RKO (cell line): Measurements from ENCODE around the gene SSC4D.
"Not testable (repeated sequence)": the region's sequence is repeated elsewhere in the genome, so short reads cannot be mapped to it uniquely, and the experiment has no call there.

Experiments used
- DNase-seq: peaks from one replicate; pipeline ENCODE4 v3.0.0-alpha.2; 2016; ENCODE audit warnings: low spot score

Gene SSC4D

GRCh38 chr7:76421097-76421496 is 11.6 kb upstream of the SSC4D start:
- peak; percentile 95 for DNase-seq

GRCh38 chr7:76417654-76418310 is 8.3 kb upstream of the SSC4D start:
- not testable (repeated sequence) for DNase-seq

GRCh38 chr7:76412249-76412648 is 2.8 kb upstream of the SSC4D start:
- no peak for DNase-seq

GRCh38 chr7:76411626-76412025 is 2.1 kb upstream of the SSC4D start:
- DNase-seq, result no peak

GRCh38 chr7:76408121-76408560 is 1.4 kb downstream of the SSC4D start:
- no peak for DNase-seq

- DNase-seq, result no peak
Observed at GRCh38 chr7:76407718-76408117, 1.8 kb downstream of the SSC4D start.

- no peak for DNase-seq
Observed at GRCh38 chr7:76405738-76406137, 3.8 kb downstream of the SSC4D start.

GRCh38 chr7:76403780-76404494 is 5.6 kb downstream of the SSC4D start:
- DNase-seq, result no peak

- not testable (repeated sequence) for DNase-seq
Observed at GRCh38 chr7:76403097-76403496, 6.4 kb downstream of the SSC4D start.

- no peak for DNase-seq
Observed at GRCh38 chr7:76400248-76400647, 9.2 kb downstream of the SSC4D start.

- DNase-seq, result peak; percentile 79
Observed at GRCh38 chr7:76397409-76398183, 11.9 kb downstream of the SSC4D start.

- DNase-seq, result no peak
Observed at GRCh38 chr7:76396864-76397263, 12.6 kb downstream of the SSC4D start.

GRCh38 chr7:76395965-76396726 is 13.4 kb downstream of the SSC4D start:
- no peak for DNase-seq

GRCh38 chr7:76395605-76395964 is 13.9 kb downstream of the SSC4D start:
- DNase-seq, result not testable (repeated sequence)

GRCh38 chr7:76394957-76395356 is 14.5 kb downstream of the SSC4D start:
- no peak for DNase-seq

- peak; percentile 92 for DNase-seq
Observed at GRCh38 chr7:76393116-76394031, 16.1 kb downstream of the SSC4D start.

- no peak for DNase-seq
Observed at GRCh38 chr7:76392531-76393115, 16.9 kb downstream of the SSC4D start.

GRCh38 chr7:76390092-76390491 is 19.4 kb downstream of the SSC4D start:
- DNase-seq, result no peak

- DNase-seq, result not testable (repeated sequence)
Observed at GRCh38 chr7:76387789-76388188, 21.7 kb downstream of the SSC4D start.

- DNase-seq, result peak; percentile 45
Observed at GRCh38 chr7:76386691-76387260, 22.7 kb downstream of the SSC4D start.
